Measurements from ENCODE around the gene POLR1D.
"Not testable (repeated sequence)": the region's sequence is repeated elsewhere in the genome, so short reads cannot be mapped to it uniquely, and the experiment has no call there.

POLR1D gene

GRCh38 chr13:27628081-27628480 lies 6.4 kb downstream of the POLR1D start:
- Histone ChIP-seq H3K36me3 (ENCODE audit: insufficient read depth, low read length) (peaks cover 73% of the 10 kb centered on the region), H3K9me3 (ENCODE audit: low read length) (no peaks in the 10 kb centered on the region), H3K9ac (ENCODE audit: low read length) (no peak overlapping the region), H3K27ac (ENCODE audit: low read depth, low read length, poor library complexity, severe bottlenecking) (no peak overlapping the region), H3K79me2 (ENCODE audit: insufficient read depth, low read length) (peaks cover 87% of the 10 kb centered on the region), H3K4me2 (ENCODE audit: low read length) (no peak overlapping the region), H2AFZ (ENCODE audit: low read length) (no peak overlapping the region), H4K20me1 (ENCODE audit: insufficient read depth, low read length) (no peaks in the 10 kb centered on the region; the same call in 1 of the 2 replicates), H3K4me3 (ENCODE audit: low read depth, low read length, poor library complexity, severe bottlenecking) (no peak overlapping the region), H3F3A (ENCODE audit: insufficient read depth, low read length) (no peaks in the 10 kb centered on the region), H3K27me3 (ENCODE audit: insufficient read depth, low read length) (no peaks in the 10 kb centered on the region), H3K4me1 (ENCODE audit: insufficient read depth, low read length, severe bottlenecking) (peaks cover 10% of the 10 kb centered on the region), H3K9me2 (ENCODE audit: low read depth, low read length) (no peaks in the 10 kb centered on the region)
- TF ChIP-seq EZH2 (IDR thresholded peaks at IDR 0.05; ENCODE audit: borderline replicate concordance, low read length) = no peak
- no peak for TF ChIP-seq CTCF (IDR thresholded peaks at IDR 0.05; ENCODE audit: low read length)

GRCh38 chr13:27628766-27629165 lies 7.1 kb downstream of the POLR1D start:
- H3K79me2 ChIP-seq (ENCODE audit: insufficient read depth, low read length) = peaks cover 85% of the 10 kb centered on the region
- not testable (repeated sequence) for H3K9ac ChIP-seq (ENCODE audit: low read length)

GRCh38 chr13:27631156-27631555 lies 9.5 kb downstream of the POLR1D start:
- H2AFZ ChIP-seq (ENCODE audit: low read length) = no peak overlapping the region
- H4K20me1 ChIP-seq (ENCODE audit: insufficient read depth, low read length) = no peaks in the 10 kb centered on the region; the same call in 1 of the 2 replicates
- no peak overlapping the region for H3K4me2 ChIP-seq (ENCODE audit: low read length)
- peaks cover 67% of the 10 kb centered on the region for H3K36me3 ChIP-seq (ENCODE audit: insufficient read depth, low read length)
- no peaks in the 10 kb centered on the region for H3K4me1 ChIP-seq (ENCODE audit: insufficient read depth, low read length, severe bottlenecking)
- TF ChIP-seq EZH2 (IDR thresholded peaks at IDR 0.05; ENCODE audit: borderline replicate concordance, low read length) = no peak
- no peak for TF ChIP-seq CTCF (IDR thresholded peaks at IDR 0.05; ENCODE audit: low read length)
- H3K79me2 ChIP-seq (ENCODE audit: insufficient read depth, low read length) = peaks cover 69% of the 10 kb centered on the region
- no peaks in the 10 kb centered on the region for H3K9me3 ChIP-seq (ENCODE audit: low read length)
- H3K9ac ChIP-seq (ENCODE audit: low read length) = no peak overlapping the region
- H3K9me2 ChIP-seq (ENCODE audit: low read depth, low read length) = no peaks in the 10 kb centered on the region
- H3K4me3 ChIP-seq (ENCODE audit: low read depth, low read length, poor library complexity, severe bottlenecking) = no peak overlapping the region
- no peak overlapping the region for H3K27ac ChIP-seq (ENCODE audit: low read depth, low read length, poor library complexity, severe bottlenecking)
- no peaks in the 10 kb centered on the region for H3K27me3 ChIP-seq (ENCODE audit: insufficient read depth, low read length)
- no peaks in the 10 kb centered on the region for H3F3A ChIP-seq (ENCODE audit: insufficient read depth, low read length)

More at GRCh38 chr13:27628766-27629165, 7.1 kb downstream of the POLR1D start:
- H3F3A ChIP-seq (ENCODE audit: insufficient read depth, low read length); H3K9me2 ChIP-seq (ENCODE audit: low read depth, low read length); H3K27ac ChIP-seq (ENCODE audit: low read depth, low read length, poor library complexity, severe bottlenecking); H2AFZ ChIP-seq (ENCODE audit: low read length); H3K4me3 ChIP-seq (ENCODE audit: low read depth, low read length, poor library complexity, severe bottlenecking); H3K4me1 ChIP-seq (ENCODE audit: insufficient read depth, low read length, severe bottlenecking); H3K9me3 ChIP-seq (ENCODE audit: low read length); H4K20me1 ChIP-seq (ENCODE audit: insufficient read depth, low read length); H3K4me2 ChIP-seq (ENCODE audit: low read length); H3K27me3 ChIP-seq (ENCODE audit: insufficient read depth, low read length): not testable (repeated sequence)
- peaks cover 73% of the 10 kb centered on the region for H3K36me3 ChIP-seq (ENCODE audit: insufficient read depth, low read length)

GRCh38 chr13:27631665-27632064 lies 10.0 kb downstream of the POLR1D start:
- H3F3A ChIP-seq (ENCODE audit: insufficient read depth, low read length) = no peaks in the 10 kb centered on the region
- H2AFZ ChIP-seq (ENCODE audit: low read length) = no peak overlapping the region
- H3K27me3 ChIP-seq (ENCODE audit: insufficient read depth, low read length) = no peaks in the 10 kb centered on the region
- H3K9me2 ChIP-seq (ENCODE audit: low read depth, low read length) = no peaks in the 10 kb centered on the region
- no peak overlapping the region for H3K4me2 ChIP-seq (ENCODE audit: low read length)
- no peaks in the 10 kb centered on the region; the same call in 1 of the 2 replicates for H4K20me1 ChIP-seq (ENCODE audit: insufficient read depth, low read length)
- no peaks in the 10 kb centered on the region for H3K4me1 ChIP-seq (ENCODE audit: insufficient read depth, low read length, severe bottlenecking)
- no peak overlapping the region for H3K4me3 ChIP-seq (ENCODE audit: low read depth, low read length, poor library complexity, severe bottlenecking)
- no peak overlapping the region for H3K27ac ChIP-seq (ENCODE audit: low read depth, low read length, poor library complexity, severe bottlenecking)
- no peak for TF ChIP-seq CTCF (IDR thresholded peaks at IDR 0.05; ENCODE audit: low read length)
- no peak for TF ChIP-seq EZH2 (IDR thresholded peaks at IDR 0.05; ENCODE audit: borderline replicate concordance, low read length)
- H3K9ac ChIP-seq (ENCODE audit: low read length) = no peak overlapping the region
- no peaks in the 10 kb centered on the region for H3K9me3 ChIP-seq (ENCODE audit: low read length)
- peaks cover 62% of the 10 kb centered on the region for H3K36me3 ChIP-seq (ENCODE audit: insufficient read depth, low read length)
- H3K79me2 ChIP-seq (ENCODE audit: insufficient read depth, low read length) = peaks cover 69% of the 10 kb centered on the region
